Activated CD4-positive, CD25-positive, alpha-beta regulatory T cell treated with anti-CD3 and anti-CD28 coated beads, Interleukin-2, amount 50 U/mL, for 16 hours (primary cell): ENCODE results near the gene ZNF746.

Source experiments
- DNase-seq: peaks from one replicate; pipeline ENCODE4 v3.0.0-alpha.2; 2020; ENCODE audit warnings: low read depth, low spot score

ZNF746 gene

DNA sequence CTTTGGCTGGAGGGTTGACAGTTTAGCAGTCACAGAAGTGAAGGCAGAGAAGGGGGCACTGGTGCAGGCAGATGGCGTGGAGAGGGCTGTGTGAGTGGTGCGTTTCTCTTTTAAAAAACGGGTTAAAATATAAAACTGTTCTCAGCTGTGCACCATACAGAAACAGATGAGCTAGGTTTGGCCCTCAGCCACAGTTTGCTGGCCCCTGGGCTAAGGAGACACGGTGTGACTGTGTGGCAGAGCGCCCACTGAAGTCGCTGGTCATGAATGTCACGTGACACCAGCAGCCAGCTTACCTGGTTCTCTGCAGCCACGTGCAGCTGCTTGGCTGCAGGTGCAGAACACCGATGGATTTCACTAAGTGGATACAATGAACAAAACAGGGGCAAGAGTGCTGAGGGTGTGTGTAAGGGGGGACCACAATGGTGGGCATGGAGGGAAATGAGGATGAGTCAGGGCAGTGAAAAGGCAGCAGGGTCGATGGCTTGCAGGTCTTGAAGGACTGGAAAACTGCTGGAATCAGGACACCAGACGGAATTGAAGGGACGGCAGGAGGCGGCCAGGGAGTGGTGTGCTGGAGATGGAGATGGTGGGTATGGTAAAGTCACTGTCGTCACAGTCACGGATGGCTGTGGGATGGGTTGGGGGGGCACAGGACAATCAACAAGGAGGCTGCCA, 7.4 kb downstream of the ZNF746 start:
- no peak for DNase-seq

GRCh38 chr7:149489391-149490024, 8.1 kb downstream of the ZNF746 start:
- no peak for DNase-seq

DNA sequence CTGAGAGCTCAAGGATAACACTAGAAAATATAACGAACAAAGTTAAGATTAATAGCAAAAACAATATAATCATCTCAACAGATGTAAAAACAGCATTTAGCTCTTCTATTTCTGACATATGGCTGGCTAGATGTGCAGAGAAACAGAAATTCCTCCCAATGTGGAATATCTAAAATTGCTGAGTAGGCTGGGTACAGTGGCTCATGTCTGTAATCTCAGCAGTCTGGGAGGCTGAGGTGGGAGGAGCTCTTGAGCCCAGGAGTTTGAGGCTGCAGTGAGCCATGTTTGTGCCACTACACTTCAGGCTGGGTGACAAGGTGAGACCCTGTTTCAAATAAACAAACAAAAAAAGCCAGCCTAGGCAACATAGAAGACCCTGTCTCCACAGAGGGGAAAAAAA, 18.0 kb downstream of the ZNF746 start:
- DNase-seq: no peak

- DNase-seq: no peak
These were observed 18.9 kb downstream of the ZNF746 start for GRCh38 chr7:149478754-149479153.

DNA sequence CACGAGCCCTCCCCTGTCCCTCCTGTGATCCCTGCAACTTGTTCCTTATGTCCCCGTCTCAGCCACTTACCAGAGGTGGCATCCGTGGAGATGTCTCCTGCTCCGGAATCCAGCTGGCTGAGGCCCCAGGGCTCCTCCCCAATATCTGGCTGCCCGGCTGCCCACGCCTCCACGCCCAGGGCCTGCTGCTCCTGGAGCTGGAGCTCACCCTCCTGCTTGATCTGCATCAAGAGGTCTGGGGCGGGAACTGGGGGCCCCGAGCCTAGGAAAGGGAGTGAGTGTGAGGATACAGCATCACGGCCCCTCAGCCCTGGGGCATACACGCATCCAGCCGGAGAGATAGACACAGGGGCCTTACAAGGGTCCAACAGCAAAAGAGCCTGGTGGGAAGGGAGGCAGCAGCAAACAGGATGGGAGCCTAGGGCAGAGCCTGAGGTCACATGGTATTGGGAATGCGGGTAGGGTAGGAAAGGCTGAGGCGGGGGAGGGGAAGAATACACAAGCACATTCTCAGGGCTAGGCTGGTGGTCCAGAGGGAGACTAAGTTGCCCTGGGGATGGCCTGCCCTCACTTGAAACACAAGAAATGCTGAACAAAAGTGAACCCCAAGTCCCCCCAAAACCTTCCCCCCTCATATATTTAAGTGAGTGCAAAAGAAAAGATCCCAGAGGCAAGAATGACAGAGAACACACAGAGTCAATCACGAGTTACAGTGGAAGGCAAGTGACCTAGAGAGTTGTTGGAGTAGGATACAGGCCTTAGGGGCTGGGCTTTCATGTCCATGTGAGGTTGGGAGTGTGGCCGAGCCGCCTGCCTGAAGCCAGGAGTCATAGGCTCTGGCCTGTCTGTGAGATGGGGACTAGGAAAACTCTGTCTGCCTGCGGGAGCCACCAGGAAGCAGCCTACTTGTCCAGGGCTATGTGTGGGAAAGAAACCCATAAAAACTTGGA, 19.8 kb downstream of the ZNF746 start:
- no peak for DNase-seq

DNA sequence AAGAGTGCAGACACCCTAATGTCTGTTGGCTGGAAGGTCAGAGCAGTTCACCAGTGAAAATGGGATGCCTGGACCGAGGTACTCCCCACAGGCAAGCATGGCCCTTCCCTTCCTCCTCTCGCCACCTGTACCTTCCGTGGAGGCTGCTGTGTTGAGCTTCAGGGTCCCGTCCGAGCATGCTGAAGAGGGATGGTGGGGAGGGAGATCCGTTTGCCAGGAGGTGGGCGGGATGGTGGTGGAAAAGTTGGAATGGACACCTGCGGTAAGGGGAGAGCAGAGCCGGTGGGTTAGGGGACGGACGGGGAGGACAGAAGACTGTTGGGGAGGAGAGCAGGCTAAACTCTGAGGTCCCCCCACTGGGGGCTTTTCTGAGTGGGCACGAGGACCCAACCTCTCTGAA, 20.8 kb downstream of the ZNF746 start:
- DNase-seq: no peak

DNA sequence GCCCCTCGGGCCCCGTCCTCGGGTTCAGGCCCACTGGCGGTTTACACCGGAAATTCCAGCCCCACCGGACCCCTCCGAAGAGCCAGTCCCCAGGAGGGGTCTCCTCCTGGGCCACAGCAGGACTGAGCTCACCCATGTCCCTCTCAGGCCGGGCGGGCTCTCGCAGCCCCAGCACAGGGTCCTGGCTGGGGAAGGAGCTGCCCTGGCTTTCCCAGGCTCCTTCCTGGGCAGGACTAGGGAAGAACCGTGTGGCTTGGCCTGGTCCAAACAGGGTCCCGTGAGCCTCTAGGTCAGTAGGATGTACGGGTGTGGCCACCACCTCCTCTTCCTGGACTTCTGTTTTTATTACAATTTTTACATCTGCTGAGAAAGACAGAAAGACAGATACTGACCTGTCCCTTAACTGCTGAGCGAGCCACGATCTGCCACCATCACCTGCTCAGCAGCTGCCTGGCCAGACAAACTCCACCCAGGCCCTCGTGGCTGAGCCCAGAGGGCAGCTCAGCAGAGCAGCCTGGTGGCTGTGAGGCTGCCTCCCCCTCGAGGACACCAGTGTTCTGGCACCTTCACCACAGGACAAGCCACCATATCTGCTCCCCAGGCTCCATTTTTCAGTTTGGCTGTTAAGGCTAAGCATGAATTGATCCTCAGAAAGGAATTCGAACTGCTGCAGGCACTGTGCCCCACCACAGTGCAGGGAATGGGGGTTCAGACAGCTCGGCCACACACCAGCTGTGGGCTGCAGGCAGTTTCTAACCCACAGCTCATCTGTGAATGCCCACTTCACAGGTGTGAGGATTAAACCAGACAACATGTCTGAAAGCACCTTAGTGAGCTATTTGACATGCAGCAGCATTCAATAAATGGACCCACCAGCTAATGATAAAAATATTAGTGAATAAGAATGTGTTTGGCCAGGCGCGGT, 22.2 kb downstream of the ZNF746 start:
- DNase-seq: no peak

DNA sequence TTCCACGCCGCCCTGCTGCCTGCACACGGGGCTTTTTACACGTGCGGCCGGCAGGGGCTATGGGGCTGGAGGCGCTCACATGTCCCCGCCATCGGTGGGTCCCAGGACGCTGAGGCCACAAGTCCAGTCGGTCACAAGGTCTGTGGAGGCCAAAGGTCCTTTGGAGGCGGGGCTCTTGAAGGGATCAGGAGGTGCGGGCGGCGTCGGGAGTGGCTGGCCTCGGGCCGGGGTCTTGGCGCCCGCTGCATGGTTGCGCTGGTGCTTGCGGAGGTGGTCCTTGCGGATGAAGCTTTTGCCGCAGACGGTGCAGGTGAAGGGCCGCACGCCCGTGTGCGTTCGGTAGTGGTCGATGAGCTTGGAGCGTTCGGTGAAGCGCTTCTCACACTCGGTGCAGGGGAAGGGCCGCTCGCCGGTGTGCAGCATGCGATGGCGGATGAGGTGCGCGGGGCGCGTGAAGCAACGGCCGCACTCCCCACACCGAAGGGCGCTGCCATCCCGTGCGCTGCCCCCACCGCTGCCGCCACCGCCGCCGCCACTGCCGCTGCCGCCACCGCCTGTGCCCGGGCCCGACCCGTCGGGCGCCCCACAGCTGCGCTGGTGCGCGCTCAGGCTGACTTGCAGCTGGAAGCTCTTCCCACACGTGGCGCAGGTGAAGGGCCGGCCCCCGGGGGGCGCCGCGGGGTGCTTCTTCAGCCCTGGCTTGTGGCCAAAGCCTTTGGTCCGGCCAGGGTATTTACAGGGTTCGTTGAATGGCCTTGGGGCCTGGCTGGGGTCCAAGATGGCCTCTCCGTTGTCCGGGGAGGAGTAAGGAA, 23.1 kb downstream of the ZNF746 start:
- DNase-seq: no peak

GRCh38 chr7:149473251-149473650, 24.4 kb downstream of the ZNF746 start:
- no peak for DNase-seq

DNA sequence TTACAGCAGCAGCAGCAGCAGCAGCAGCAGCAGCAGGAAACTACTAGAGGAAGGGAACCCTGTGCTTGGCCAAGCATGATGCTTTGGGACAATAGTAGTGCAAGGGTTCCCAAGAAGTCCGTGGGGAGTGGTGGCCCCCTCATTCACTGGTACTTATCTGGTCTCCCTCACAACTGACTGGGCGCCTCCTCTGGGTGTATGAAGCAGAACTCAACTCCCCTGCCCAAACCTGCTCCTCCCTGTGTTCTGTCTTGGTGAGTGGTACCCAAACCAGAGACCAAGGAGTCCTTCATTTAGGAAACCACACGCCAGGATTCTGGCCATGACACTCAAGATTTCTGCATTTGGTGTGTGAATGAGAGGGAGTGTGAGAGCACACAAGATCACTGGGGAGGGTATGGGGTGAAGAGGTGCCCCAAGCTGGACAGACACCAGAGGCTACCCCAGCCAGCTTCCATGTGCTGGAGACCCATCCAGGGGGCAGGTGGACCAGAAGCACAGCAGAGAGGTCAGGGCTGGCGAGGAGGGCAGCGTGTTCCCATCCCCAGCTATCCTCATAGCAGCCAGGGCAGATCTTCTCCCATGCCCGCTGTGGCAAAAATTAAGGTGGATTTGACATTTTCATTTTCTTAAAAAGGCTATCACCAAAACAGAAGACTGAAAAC, 26.2 kb downstream of the ZNF746 start:
- no peak for DNase-seq

GRCh38 chr7:149469806-149470205, 27.8 kb downstream of the ZNF746 start:
- no peak for DNase-seq

GRCh38 chr7:149468208-149468607, 29.4 kb downstream of the ZNF746 start:
- DNase-seq: no peak

DNA sequence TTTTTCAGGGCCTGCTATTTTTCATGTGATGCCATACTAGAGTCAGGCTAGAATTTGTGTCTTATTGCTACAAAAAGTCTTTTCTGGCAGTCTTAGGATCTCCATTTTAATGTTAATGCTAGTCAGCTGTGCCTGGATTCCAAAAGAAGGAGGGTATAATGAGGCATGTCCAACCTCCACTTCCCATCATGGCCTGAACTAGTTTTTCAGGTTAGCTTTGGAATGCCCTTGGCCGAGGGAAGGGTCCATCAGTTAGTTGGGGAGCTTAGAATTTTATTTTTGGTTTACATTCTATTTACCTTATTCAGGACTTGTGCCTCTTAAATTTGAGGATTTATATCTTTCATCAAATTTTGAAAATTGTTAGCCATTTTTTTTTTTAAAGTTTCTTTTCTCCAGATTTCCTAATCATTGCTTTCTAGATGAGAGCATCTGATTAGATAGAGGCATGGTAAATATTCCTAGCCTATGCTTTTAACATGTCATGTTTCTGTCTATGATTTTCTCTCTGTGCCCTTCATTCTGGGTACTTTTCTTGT, 30.2 kb downstream of the ZNF746 start:
- DNase-seq: no peak

- DNase-seq: no peak
These were observed 31.2 kb downstream of the ZNF746 start for GRCh38 chr7:149466364-149466763.

GRCh38 chr7:149463500-149464161, 34.0 kb downstream of the ZNF746 start:
- DNase-seq: no peak

GRCh38 chr7:149462101-149462520, 35.5 kb downstream of the ZNF746 start:
- DNase-seq: no peak

GRCh38 chr7:149460493-149461277, 36.9 kb downstream of the ZNF746 start, which contains the start of gene ZNF777:
Gene ZNF777 (minus strand): TSS chr7:149461062. CDS start chr7:149456022, 5,040 bp downstream.
- peak; percentile 68 for DNase-seq
